Lower lobe of right lung (tissue), 2 donors: Measurements from ENCODE around the gene NME7. TPM values are rescaled to one million over a fixed set of nuclear protein-coding genes. Genes with fewer than 3 reads are reported as not detected.

Experiments
- ATAC-seq, 2 donors: fragments of 200-7000 bp; cut with Tn5 transposase; one replicate each; pipeline ENCODE4 v1.9.1; 2020 to 2022; ENCODE audit warnings: mild to moderate bottlenecking in 2 of 2, moderate library complexity in 2 of 2
- DNase-seq: peaks from one replicate; pipeline ENCODE4 v3.0.0-alpha.2; 2020
- H3K27ac ChIP-seq: fragments of 200-600 bp; one replicate; pipeline ENCODE4 v1.8.0; 2022
- H3K27me3 ChIP-seq: fragments of 200-600 bp; one replicate; pipeline ENCODE4 v1.8.0; 2022; ENCODE audit warnings: low read depth
- H3K36me3 ChIP-seq: fragments of 200-600 bp; one replicate; pipeline ENCODE4 v1.8.0; 2022; ENCODE audit warnings: mild to moderate bottlenecking
- H3K4me1 ChIP-seq: fragments of 200-600 bp; one replicate; pipeline ENCODE4 v1.8.0; 2022
- H3K4me3 ChIP-seq: fragments of 200-600 bp; one replicate; pipeline ENCODE4 v1.8.0; 2022; ENCODE audit warnings: mild to moderate bottlenecking
- H3K9me3 ChIP-seq: fragments of 200-600 bp; one replicate; pipeline ENCODE4 v1.8.0; 2022
- intact Hi-C: fragments of 100-400 bp; cut with DNase I; formaldehyde crosslinking; loops from one replicate; pipeline ENCODE4 v1.11.0; 2022
- total RNA-seq: library from RNA; stranded (reverse); fragmentation: NEBNext Ultra II Directional; extraction: Animal tissue kit (Norgen Biotek cat#: 25700); gene quantifications from one replicate; pipeline ENCODE4 v1.2.1, GENCODE V29; 2021
- TF ChIP-seq, protein P1 (sequence below): fragments of 200-600 bp; IDR thresholded peaks from one replicate; pipeline ENCODE4 v1.8.0; 2022; ENCODE audit warnings: antibody characterized with exemption, mild to moderate bottlenecking
- donor health status: DM: no; HTN: yes; CAD: no; lungs with severe emphysema.

NME7 gene
- total RNA-seq, 1 donor from 2014 or later = 17.3 TPM

DNA sequence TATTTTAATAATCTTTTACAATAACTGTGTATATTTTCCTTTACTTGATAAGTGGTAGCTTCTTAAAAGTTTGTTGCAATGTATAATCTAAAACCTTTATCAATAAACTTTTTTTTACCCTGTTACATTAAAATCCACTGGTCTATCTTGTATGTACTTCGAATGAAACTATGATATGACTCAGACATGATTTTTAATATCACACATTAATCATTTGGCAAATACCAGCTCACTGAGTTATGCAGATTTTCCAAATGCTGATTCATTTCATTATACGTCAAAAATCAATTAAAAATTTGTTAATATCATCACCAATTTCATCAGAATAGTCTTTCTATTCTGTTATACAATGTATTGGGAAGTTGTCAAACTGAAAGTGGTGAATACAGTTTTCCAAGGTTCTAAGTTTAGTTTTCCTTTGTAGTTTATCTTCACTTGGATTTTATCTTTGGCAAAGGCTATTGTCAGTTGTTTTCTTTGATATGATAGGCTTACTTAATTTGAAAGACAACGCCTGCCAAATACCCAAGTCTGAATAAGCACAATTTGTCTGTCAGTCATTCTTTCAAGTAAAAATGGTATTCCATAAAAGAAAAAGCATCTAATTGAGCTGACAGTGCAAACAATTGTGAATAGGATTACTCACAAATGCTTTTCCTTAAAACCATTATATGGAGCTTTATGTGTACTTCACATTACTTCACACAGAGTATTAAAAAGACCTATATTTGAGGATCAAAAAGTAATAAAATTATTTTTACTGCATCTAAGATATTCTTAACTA is 127.0 kb downstream of the NME7 start:
- H3K27me3 ChIP-seq = no peaks in the 10 kb centered on the region
- no peak for ATAC-seq
- H3K36me3 ChIP-seq = no peaks in the 10 kb centered on the region
- no peak for DNase-seq
- TF ChIP-seq, protein P1, sequence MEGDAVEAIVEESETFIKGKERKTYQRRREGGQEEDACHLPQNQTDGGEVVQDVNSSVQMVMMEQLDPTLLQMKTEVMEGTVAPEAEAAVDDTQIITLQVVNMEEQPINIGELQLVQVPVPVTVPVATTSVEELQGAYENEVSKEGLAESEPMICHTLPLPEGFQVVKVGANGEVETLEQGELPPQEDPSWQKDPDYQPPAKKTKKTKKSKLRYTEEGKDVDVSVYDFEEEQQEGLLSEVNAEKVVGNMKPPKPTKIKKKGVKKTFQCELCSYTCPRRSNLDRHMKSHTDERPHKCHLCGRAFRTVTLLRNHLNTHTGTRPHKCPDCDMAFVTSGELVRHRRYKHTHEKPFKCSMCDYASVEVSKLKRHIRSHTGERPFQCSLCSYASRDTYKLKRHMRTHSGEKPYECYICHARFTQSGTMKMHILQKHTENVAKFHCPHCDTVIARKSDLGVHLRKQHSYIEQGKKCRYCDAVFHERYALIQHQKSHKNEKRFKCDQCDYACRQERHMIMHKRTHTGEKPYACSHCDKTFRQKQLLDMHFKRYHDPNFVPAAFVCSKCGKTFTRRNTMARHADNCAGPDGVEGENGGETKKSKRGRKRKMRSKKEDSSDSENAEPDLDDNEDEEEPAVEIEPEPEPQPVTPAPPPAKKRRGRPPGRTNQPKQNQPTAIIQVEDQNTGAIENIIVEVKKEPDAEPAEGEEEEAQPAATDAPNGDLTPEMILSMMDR = no peak
- no peak overlapping the region for H3K27ac ChIP-seq
- intact Hi-C loops = no loop called here
- no peaks in the 10 kb centered on the region for H3K4me1 ChIP-seq
- no peaks in the 10 kb centered on the region for H3K9me3 ChIP-seq
- H3K4me3 ChIP-seq = no peak overlapping the region

DNA sequence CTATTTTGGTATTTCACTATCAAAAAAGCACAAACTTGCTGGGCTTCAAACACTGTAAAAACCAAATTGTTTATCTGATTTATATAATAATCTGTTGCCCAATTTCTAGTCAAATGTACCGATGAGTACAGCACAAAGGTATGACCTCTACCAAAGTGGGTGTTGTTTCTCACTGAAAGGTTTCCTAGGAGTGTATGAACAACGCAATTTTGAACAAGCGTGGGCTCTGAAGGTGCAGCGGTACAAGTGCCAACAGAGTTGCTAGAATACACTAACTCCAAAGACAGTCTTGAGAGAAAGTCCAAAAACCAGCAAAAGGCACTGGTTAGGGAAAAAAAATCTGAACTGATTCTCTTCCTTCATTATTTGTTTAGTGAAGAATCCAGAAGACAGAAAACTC is 130.7 kb downstream of the NME7 start:
- DNase-seq = no peak
- Histone ChIP-seq H3K9me3 (no peaks in the 10 kb centered on the region), H3K4me3 (no peak overlapping the region), H3K27me3 (no peaks in the 10 kb centered on the region), H3K4me1 (no peaks in the 10 kb centered on the region), H3K36me3 (no peaks in the 10 kb centered on the region), H3K27ac (no peak overlapping the region)
- ATAC-seq = no peak
- intact Hi-C loops = no loop called here
- TF ChIP-seq, protein P1 = no peak

DNA sequence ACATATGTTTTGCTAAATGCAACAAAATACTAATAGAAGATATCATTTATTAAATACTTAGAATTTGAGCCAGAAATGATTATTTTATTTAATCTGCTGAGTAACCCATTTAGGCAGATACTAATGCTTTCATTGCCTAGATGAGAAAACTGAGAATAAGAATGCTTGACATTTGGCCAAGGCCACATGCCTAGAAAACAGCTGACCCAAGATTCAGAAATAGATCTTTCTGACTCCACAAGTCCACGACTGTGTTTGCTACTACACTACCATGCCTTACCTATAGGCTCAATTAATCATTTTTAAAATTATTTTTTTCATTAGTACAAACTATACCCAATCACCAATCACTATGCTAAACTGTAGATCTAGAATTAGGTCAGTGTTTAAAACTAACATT is 131.5 kb downstream of the NME7 start:
- intact Hi-C loops = no loop called here
- DNase-seq (no peak), ATAC-seq (no peak)
- H3K27me3 ChIP-seq = no peaks in the 10 kb centered on the region
- H3K27ac ChIP-seq = no peak overlapping the region
- H3K4me1 ChIP-seq = no peaks in the 10 kb centered on the region
- no peak overlapping the region for H3K4me3 ChIP-seq
- H3K9me3 ChIP-seq = no peaks in the 10 kb centered on the region
- TF ChIP-seq, protein P1 = no peak
- no peaks in the 10 kb centered on the region for H3K36me3 ChIP-seq

DNA sequence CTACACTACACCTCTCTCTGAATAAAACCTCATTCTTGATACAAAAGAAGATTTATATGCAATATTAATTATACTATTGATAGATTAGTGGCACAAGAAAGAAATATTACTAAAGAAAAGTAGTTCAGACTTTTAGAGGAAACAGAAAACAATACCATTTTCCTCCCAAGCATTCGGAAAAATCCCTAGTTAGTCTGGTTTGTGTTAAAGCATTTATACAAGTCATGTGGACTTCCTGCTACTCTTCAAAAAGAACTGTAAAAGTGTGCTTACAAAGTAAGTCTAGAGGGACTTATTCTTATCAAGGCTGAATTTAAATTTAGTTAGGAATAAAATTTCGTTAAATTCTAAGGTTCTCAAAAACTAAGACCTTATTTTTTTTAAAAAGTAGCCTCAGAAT is 132.0 kb downstream of the NME7 start:
- Histone ChIP-seq H3K27me3 (no peaks in the 10 kb centered on the region), H3K9me3 (no peaks in the 10 kb centered on the region), H3K27ac (no peak overlapping the region), H3K36me3 (no peaks in the 10 kb centered on the region), H3K4me1 (no peaks in the 10 kb centered on the region), H3K4me3 (no peak overlapping the region)
- intact Hi-C loops = no loop called here
- DNase-seq = no peak
- no peak for ATAC-seq
- TF ChIP-seq, protein P1 = no peak

DNA sequence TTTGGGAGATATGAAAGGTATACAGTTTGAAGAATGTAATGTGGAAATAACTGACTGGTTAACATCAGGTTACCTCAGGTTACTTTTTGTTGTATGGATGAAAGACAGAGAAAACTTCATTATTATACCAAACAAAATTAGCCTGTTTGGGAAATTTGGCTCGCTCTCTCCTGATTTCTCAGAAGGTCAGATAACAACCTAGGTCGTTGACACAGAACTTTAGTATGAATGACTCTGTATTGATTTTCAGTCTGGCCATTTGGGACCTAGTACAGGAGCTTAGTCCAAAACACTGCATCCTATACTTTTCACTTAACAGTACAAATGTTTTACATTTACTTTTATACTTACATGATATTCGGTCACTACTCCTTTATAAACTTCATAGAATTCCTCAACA is 132.8 kb downstream of the NME7 start:
- H3K36me3 ChIP-seq = no peaks in the 10 kb centered on the region
- no peaks in the 10 kb centered on the region for H3K4me1 ChIP-seq
- no peaks in the 10 kb centered on the region for H3K27me3 ChIP-seq
- DNase-seq (no peak), ATAC-seq (no peak)
- TF ChIP-seq, protein P1 = no peak
- no peak overlapping the region for H3K27ac ChIP-seq
- no peaks in the 10 kb centered on the region for H3K9me3 ChIP-seq
- no peak overlapping the region for H3K4me3 ChIP-seq
- intact Hi-C loops = no loop called here
